PC-9 (cell line): ENCODE measurements around the gene GLP1R.

Experiments used
- CTCF ChIP-seq: fragments of 200-600 bp; sonication (generic); conservative IDR thresholded peaks from 2 replicates; pipeline ENCODE4 v1.6.1; 2017; ENCODE audit warnings: mixed run types, antibody characterized with exemption, mild to moderate bottlenecking, moderate library complexity
- EZH2 ChIP-seq: fragments of 200-600 bp; sonication (generic); IDR thresholded peaks from 2 replicates; pipeline ENCODE4 v1.8.0; 2017; ENCODE audit warnings: antibody characterized with exemption, low read depth

- TF ChIP-seq CTCF (no peak), EZH2 (no peak)
Observed at GRCh38 chr6:39018103-39018502, 30.5 kb upstream of the GLP1R start.
